Left ventricle myocardium inferior (tissue), 1 donor: Measurements from ENCODE around the gene FNDC3B. TPM values are rescaled to one million over a fixed set of nuclear protein-coding genes. Genes with fewer than 3 reads are reported as not detected.

Experiments
- DNase-seq: peaks from one replicate; pipeline ENCODE4 v3.0.0-alpha.2; 2020
- H3K27ac ChIP-seq: fragments of 200-600 bp; replicated peaks from 2 replicates; pipeline ENCODE4 v1.8.0; 2021
- H3K27me3 ChIP-seq: fragments of 200-600 bp; 2 replicates; pipeline ENCODE4 v1.8.0; 2021; ENCODE audit warnings: low read depth
- H3K36me3 ChIP-seq: fragments of 200-600 bp; 2 replicates; pipeline ENCODE4 v1.8.0; 2021
- H3K4me1 ChIP-seq: fragments of 200-600 bp; 2 replicates; pipeline ENCODE4 v1.8.0; 2021
- H3K4me3 ChIP-seq: fragments of 200-600 bp; 2 replicates; pipeline ENCODE4 v1.8.0; 2021; ENCODE audit warnings: mild to moderate bottlenecking, moderate library complexity
- H3K9me3 ChIP-seq: fragments of 200-600 bp; replicated peaks from 2 replicates; pipeline ENCODE4 v1.8.0; 2021
- CTCF ChIP-seq: fragments of 200-600 bp; IDR thresholded peaks from 2 replicates; pipeline ENCODE4 v1.8.0; 2021; ENCODE audit warnings: antibody characterized with exemption, mild to moderate bottlenecking, borderline replicate concordance
- intact Hi-C: fragments of 100-400 bp; cut with micrococcal nuclease; formaldehyde crosslinking; loops from one replicate; pipeline ENCODE4 v1.11.0; 2022
- total RNA-seq: library from RNA; stranded (reverse); fragmentation: NEBNext Ultra II Directional; extraction: Animal tissue kit (Norgen Biotek cat#: 25700); gene quantifications from one replicate; pipeline ENCODE4 v1.2.1, GENCODE V29; 2021
- donor health status: DM: no; HTN: yes; CAD: no; lungs with severe emphysema.

The FNDC3B gene
- total RNA-seq, 1 donor from 2014 or later: 75.7 TPM

- no peak for DNase-seq
Measured at GRCh38 chr3:172258624-172259023, 219.2 kb downstream of the FNDC3B start.

GRCh38 chr3:172259111-172259541, 219.7 kb downstream of the FNDC3B start:
- no peak for TF ChIP-seq CTCF
- peaks cover 93% of the 10 kb centered on the region for H3K4me1 ChIP-seq
- no peak for DNase-seq
- intact Hi-C loops: no loop called here
- H3K27ac ChIP-seq: peak overlapping the region; percentile 83
- H3K4me3 ChIP-seq: no peak overlapping the region
- peaks cover 2% of the 10 kb centered on the region for H3K36me3 ChIP-seq
- no peaks in the 10 kb centered on the region for H3K27me3 ChIP-seq
- no peaks in the 10 kb centered on the region for H3K9me3 ChIP-seq

More at GRCh38 chr3:172258624-172259023, 219.2 kb downstream of the FNDC3B start:
- TF ChIP-seq CTCF: no peak
- peaks cover 93% of the 10 kb centered on the region for H3K4me1 ChIP-seq
- no peaks in the 10 kb centered on the region for H3K27me3 ChIP-seq
- no peaks in the 10 kb centered on the region for H3K9me3 ChIP-seq
- H3K27ac ChIP-seq: peak overlapping the region; percentile 83
- no peak overlapping the region for H3K4me3 ChIP-seq
- H3K36me3 ChIP-seq: peaks cover 3% of the 10 kb centered on the region
- intact Hi-C loops: no loop called here

GRCh38 chr3:172259726-172260248, 220.4 kb downstream of the FNDC3B start:
- Histone ChIP-seq H3K4me3 (no peak overlapping the region), H3K27me3 (no peaks in the 10 kb centered on the region), H3K27ac (peak overlapping the region; percentile 83), H3K36me3 (peaks cover 1% of the 10 kb centered on the region), H3K4me1 (peaks cover 94% of the 10 kb centered on the region), H3K9me3 (no peaks in the 10 kb centered on the region)
- no peak for TF ChIP-seq CTCF
- intact Hi-C loops: no loop called here
- DNase-seq: no peak

GRCh38 chr3:172260381-172260780, 221.0 kb downstream of the FNDC3B start:
- intact Hi-C loops: no loop called here
- Histone ChIP-seq H3K27me3 (no peaks in the 10 kb centered on the region), H3K4me1 (peaks cover 89% of the 10 kb centered on the region), H3K9me3 (no peaks in the 10 kb centered on the region), H3K27ac (peak overlapping the region; percentile 83), H3K4me3 (no peak overlapping the region), H3K36me3 (peaks cover 4% of the 10 kb centered on the region)
- no peak for DNase-seq
- TF ChIP-seq CTCF: no peak

- DNase-seq: no peak
- H3K27ac ChIP-seq: peak overlapping the region; percentile 83
- intact Hi-C loops: no loop called here
- no peaks in the 10 kb centered on the region for H3K9me3 ChIP-seq
- no peaks in the 10 kb centered on the region for H3K27me3 ChIP-seq
- peaks cover 82% of the 10 kb centered on the region for H3K4me1 ChIP-seq
- TF ChIP-seq CTCF: no peak
- no peak overlapping the region for H3K4me3 ChIP-seq
- peaks cover 4% of the 10 kb centered on the region for H3K36me3 ChIP-seq
Measured at GRCh38 chr3:172261054-172261453, 221.7 kb downstream of the FNDC3B start.
